GM12892 (cell line): ENCODE data around the gene DENND1B.

ENCODE experiments used
- POLR2A ChIP-seq: IDR thresholded peaks from 2 replicates; pipeline ENCODE4 v1.6.1; 2011; ENCODE audit warnings: low read depth, low read length, control low read depth
- POLR2AphosphoS5 ChIP-seq: IDR thresholded peaks from 2 replicates; pipeline ENCODE4 v1.6.1; 2011; ENCODE audit warnings: low read depth, low read length, control low read depth

GRCh38 chr1:197546989-197547388 lies 228.3 kb downstream of the DENND1B start:
- TF ChIP-seq POLR2A (no peak), POLR2AphosphoS5 (no peak)
